Muscle layer of duodenum (tissue), 2 donors: ENCODE results near the gene RBM27.
A peak's percentile ranks its signal among the peaks of the same experiment; 100 is the strongest.
"Not testable (repeated sequence)": the region's sequence is repeated elsewhere in the genome, so short reads cannot be mapped to it uniquely, and the experiment has no call there.

Source experiments
- H3K27ac ChIP-seq: one replicate; pipeline ENCODE4 v1.7.0; 2013; ENCODE audit warnings: mild to moderate bottlenecking, low read length
- H3K27me3 ChIP-seq: one replicate; pipeline ENCODE4 v1.7.0; 2013; ENCODE audit warnings: low read depth, mild to moderate bottlenecking, control low read depth, low read length
- H3K36me3 ChIP-seq, 2 donors: one replicate each; pipeline ENCODE4 v1.7.0; 2013; ENCODE audit warnings: low read length in 2 of 2, control low read depth in 1 of 2, mild to moderate bottlenecking in 1 of 2; ENCODE audit not compliant: insufficient read depth in 2 of 2, control insufficient read depth in 1 of 2
- H3K4me1 ChIP-seq, 2 donors: one replicate each; pipeline ENCODE4 v1.7.0; 2013; ENCODE audit warnings: low read length in 2 of 2, mild to moderate bottlenecking in 2 of 2, control low read depth in 1 of 2, moderate library complexity in 1 of 2; ENCODE audit not compliant: insufficient read depth in 2 of 2, control insufficient read depth in 1 of 2
- H3K4me3 ChIP-seq, 2 donors: one replicate each; pipeline ENCODE4 v1.7.0; 2013; ENCODE audit warnings: low read length in 2 of 2, low read depth in 1 of 2, mild to moderate bottlenecking in 1 of 2
- H3K9me3 ChIP-seq, 2 donors: one replicate each; pipeline ENCODE4 v1.7.0; 2013; ENCODE audit warnings: low read length in 2 of 2, control low read depth in 1 of 2, mild to moderate bottlenecking in 1 of 2; ENCODE audit not compliant: control insufficient read depth in 1 of 2
- donor health status: healthy.

The RBM27 gene

DNA sequence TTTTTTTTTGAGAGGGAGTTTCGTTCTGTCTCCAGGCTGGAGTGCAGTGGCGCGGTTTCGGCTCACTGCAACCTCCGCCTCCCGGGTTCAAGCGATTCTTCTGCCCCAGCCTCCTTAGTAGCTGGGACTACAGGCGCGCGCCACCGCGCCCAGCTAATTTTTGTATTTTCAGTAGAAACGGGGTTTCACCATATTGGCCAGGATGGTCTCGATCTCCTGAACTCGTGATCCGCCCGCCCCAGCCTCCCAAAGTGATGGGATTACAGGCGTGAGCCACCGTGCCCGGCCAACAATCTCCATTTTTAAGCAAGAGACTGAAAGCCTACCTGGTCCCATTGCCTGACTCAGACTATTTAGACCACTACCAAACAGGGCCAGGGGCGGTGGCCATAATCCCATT is 20.0 kb upstream of the RBM27 start:
- Histone ChIP-seq H3K4me1 (peaks cover 0 to 14% of the 10 kb centered on the region in 2 donors), H3K4me3 (peak overlapping the region in 1 of 2 donors; percentile 89)
- not testable (repeated sequence) for H3K36me3 ChIP-seq, H3K27me3 ChIP-seq, H3K27ac ChIP-seq, H3K9me3 ChIP-seq

DNA sequence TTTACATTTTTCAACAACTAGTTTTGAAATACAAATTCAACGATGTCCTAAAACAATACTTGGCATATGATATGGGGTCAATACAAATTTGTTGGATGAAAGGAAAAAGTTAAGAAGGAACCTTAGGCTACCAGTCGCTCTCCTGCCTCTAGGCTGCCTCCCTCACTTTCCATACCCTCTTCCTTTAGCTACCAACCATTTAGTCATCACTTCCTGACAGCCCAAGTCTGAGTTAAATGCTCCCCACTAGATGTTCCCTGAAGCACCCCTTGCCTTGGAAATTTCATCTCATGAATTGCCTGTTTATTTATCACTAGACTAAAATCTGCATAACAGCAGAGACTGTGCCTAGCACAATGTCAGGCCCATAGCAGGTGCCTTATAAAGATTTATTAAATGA is 18.2 kb upstream of the RBM27 start:
- H3K4me3 ChIP-seq = no peak overlapping the region
- no peaks in the 10 kb centered on the region for H3K9me3 ChIP-seq
- H3K4me1 ChIP-seq = peaks cover 0 to 14% of the 10 kb centered on the region in 2 donors
- no peak overlapping the region for H3K27ac ChIP-seq
- no peaks in the 10 kb centered on the region for H3K36me3 ChIP-seq
- no peaks in the 10 kb centered on the region for H3K27me3 ChIP-seq

- no peaks in the 10 kb centered on the region for H3K27me3 ChIP-seq
- H3K27ac ChIP-seq = no peak overlapping the region
- H3K36me3 ChIP-seq = no peaks in the 10 kb centered on the region
- no peaks in the 10 kb centered on the region for H3K9me3 ChIP-seq
- no peak overlapping the region for H3K4me3 ChIP-seq
- H3K4me1 ChIP-seq = no peaks in the 10 kb centered on the region
Observed at GRCh38 chr5:146188358-146188757, 15.0 kb upstream of the RBM27 start.

- Histone ChIP-seq H3K27ac (no peak overlapping the region), H3K4me1 (no peaks in the 10 kb centered on the region), H3K36me3 (no peaks in the 10 kb centered on the region), H3K4me3 (no peak overlapping the region), H3K9me3 (no peaks in the 10 kb centered on the region), H3K27me3 (no peaks in the 10 kb centered on the region)
Observed at GRCh38 chr5:146192571-146193043, 10.8 kb upstream of the RBM27 start.

DNA sequence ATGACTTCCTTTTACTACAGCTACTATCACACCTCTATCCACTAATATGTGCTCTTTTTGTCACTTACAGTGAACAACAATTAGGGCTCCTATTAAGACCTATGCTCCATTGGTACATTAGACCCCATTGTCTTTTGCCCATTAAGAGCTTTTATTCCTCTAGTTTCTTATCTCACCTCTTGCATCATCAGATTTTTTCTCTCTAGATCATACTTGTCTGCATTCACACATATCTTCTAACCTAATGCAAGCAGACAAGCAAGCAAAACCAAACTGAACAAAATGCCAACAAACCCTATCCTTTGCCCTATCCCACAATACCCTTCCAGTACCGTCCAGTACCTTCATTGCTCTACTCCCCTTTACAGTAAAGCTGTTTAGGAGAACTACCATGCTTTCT is 10.1 kb upstream of the RBM27 start:
- H3K27me3 ChIP-seq = no peaks in the 10 kb centered on the region
- no peaks in the 10 kb centered on the region for H3K4me1 ChIP-seq
- no peaks in the 10 kb centered on the region for H3K36me3 ChIP-seq
- H3K27ac ChIP-seq = no peak overlapping the region
- no peaks in the 10 kb centered on the region for H3K9me3 ChIP-seq
- H3K4me3 ChIP-seq = no peak overlapping the region

DNA sequence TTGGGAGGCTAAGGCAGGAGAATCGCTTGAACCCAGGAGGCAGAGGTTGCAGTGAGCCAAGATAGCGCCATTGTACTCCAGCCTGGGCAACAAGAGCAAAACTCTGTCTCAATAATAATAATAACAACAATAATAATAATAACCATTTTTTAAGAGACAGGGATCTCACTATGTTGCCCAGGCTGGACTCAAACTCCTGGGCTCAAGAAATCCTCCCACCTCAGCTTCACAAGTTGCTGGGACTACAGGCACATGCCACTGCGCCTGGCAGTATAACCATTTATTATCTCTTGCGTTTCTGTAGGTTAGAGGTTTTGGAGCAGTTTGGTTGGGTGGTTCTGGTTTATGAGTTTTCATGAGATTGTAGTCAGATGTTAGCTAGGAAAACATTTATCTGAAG is 8.4 kb upstream of the RBM27 start:
- H3K4me1 ChIP-seq, H3K27me3 ChIP-seq, H3K4me3 ChIP-seq, H3K9me3 ChIP-seq, H3K27ac ChIP-seq, H3K36me3 ChIP-seq: not testable (repeated sequence)

DNA sequence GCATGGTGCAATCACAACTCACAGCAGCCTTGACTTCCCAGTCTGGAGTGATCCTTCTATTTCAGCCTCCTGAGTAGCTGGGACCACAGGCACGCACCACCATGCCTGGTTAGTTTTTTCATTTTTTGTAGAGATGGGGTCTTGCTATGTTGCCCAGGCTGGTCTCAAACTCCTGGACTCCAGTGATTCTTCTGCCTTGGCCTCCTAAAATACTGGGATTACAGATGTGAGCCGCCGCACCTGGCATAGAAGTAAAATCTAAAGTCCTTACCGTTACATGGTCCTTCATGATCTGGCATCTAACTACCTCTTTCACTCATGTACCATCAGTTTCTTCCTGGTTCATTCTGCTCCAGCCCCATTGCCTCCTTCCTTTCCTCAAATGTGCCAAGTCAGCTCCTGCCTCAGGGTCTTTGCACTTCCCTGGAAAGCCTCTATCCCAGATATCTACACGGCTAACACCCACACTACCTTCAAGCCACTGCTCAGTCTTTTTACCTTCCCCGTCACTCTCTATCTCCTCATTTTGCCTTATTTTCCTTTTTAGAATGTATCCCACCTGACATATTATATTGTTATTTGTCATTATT is 6.9 kb upstream of the RBM27 start:
- no peaks in the 10 kb centered on the region for H3K4me1 ChIP-seq
- H3K27me3 ChIP-seq = no peaks in the 10 kb centered on the region
- H3K4me3 ChIP-seq = no peak overlapping the region
- no peak overlapping the region for H3K27ac ChIP-seq
- H3K9me3 ChIP-seq = no peaks in the 10 kb centered on the region
- H3K36me3 ChIP-seq = no peaks in the 10 kb centered on the region

GRCh38 chr5:146199176-146199815 is 4.1 kb upstream of the RBM27 start:
- Histone ChIP-seq H3K36me3 (no peaks in the 10 kb centered on the region), H3K4me3 (no peak overlapping the region), H3K27me3 (no peaks in the 10 kb centered on the region), H3K27ac (no peak overlapping the region), H3K9me3 (no peaks in the 10 kb centered on the region), H3K4me1 (peaks cover 0 to 5% of the 10 kb centered on the region in 2 donors)

GRCh38 chr5:146201795-146202194 is 1.6 kb upstream of the RBM27 start:
- H3K36me3 ChIP-seq, H3K4me3 ChIP-seq, H3K27ac ChIP-seq, H3K9me3 ChIP-seq, H3K27me3 ChIP-seq: not testable (repeated sequence)
- H3K4me1 ChIP-seq = peaks cover 0 to 22% of the 10 kb centered on the region in 2 donors

- H3K4me3 ChIP-seq = peak overlapping the region; percentile 85 to 93
- H3K27ac ChIP-seq = peak overlapping the region; percentile 92
- H3K4me1 ChIP-seq = peaks cover 0 to 30% of the 10 kb centered on the region in 2 donors
- no peaks in the 10 kb centered on the region for H3K36me3 ChIP-seq
- H3K9me3 ChIP-seq = no peaks in the 10 kb centered on the region
- no peaks in the 10 kb centered on the region for H3K27me3 ChIP-seq
Observed at GRCh38 chr5:146203872-146204192, 427 bp downstream of the RBM27 start.

DNA sequence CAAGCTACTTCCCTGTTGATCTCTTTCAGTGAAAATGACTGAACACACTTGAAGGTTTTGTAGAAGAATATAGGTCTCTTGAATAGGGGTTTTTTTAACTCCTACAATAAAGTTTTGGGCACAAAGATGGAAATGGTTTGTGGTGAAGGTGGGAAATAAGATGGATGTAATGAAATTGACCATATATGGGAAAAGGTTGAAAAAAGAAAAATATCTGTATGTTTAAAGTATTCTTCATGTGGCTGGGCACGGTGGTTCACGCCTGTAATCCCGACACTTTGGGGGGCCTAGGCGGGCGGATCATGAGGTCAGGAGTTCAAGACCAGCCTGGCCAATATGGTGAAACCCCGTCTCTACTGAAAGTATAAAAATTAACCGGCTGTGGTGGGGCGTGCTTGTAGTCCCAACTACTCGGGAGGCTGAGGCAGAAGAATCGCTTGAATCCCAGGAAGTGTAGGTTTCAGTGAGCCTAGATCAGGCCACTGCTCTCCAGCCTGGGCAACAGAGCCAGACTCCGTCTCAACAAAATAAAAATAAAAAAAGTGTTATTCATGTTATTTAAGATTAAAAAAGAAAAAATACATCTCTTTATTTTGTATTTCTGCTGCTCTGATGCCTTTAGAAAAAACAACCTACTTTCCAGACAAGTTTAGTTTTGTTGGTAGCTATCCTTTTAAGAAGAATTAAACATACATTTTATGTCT is 2.2 kb downstream of the RBM27 start:
- no peaks in the 10 kb centered on the region for H3K9me3 ChIP-seq
- no peak overlapping the region for H3K27ac ChIP-seq
- H3K36me3 ChIP-seq = no peaks in the 10 kb centered on the region
- H3K27me3 ChIP-seq = no peaks in the 10 kb centered on the region
- H3K4me1 ChIP-seq = peaks cover 9 to 46% of the 10 kb centered on the region in 2 donors
- H3K4me3 ChIP-seq = peak overlapping the region in 1 of 2 donors; percentile 85
